Measurements from ENCODE around the gene SPIN2B. TPM values are rescaled to one million over a fixed set of nuclear protein-coding genes. Genes with fewer than 3 reads are reported as not detected.
A peak's percentile ranks its signal among the peaks of the same experiment; 100 is the strongest.
"Not testable (repeated sequence)": the region's sequence is repeated elsewhere in the genome, so short reads cannot be mapped to it uniquely, and the experiment has no call there.

The SPIN2B gene
- 8.4 TPM for total RNA-seq

DNA sequence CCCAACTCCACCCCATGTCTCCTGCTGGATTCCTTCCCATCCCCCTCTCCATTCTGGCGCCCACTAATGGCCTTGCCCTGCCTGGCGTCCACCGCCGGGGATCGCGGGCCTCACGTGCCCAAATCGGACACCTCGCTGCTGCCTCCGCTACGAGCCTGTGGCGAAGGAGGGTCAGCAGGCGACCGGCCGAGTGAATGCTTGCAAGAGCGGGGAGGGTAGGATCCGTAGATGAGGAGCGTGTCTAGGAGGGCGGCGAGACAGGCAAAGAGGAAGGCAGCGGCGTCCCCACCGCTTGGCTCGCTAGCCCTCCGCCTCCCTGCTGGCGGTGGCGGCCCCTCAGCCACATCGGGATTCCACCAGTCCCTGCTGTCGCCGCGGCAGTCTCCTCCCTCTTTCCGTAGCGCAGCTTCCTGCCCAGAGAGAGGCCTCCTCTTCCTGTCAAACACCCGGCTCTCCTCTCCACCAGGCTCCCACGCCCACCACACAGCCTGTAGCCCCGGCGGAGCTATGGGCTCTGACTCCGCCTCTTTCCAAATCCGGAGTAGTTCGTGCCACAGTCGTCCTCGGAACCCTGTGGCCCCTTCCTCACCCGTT is at the start of gene SPIN2B:
Gene SPIN2B (minus strand): TSS at position 387 of the 594 bp plus-strand sequence.
- DNase-seq: peak; percentile 91

DNA sequence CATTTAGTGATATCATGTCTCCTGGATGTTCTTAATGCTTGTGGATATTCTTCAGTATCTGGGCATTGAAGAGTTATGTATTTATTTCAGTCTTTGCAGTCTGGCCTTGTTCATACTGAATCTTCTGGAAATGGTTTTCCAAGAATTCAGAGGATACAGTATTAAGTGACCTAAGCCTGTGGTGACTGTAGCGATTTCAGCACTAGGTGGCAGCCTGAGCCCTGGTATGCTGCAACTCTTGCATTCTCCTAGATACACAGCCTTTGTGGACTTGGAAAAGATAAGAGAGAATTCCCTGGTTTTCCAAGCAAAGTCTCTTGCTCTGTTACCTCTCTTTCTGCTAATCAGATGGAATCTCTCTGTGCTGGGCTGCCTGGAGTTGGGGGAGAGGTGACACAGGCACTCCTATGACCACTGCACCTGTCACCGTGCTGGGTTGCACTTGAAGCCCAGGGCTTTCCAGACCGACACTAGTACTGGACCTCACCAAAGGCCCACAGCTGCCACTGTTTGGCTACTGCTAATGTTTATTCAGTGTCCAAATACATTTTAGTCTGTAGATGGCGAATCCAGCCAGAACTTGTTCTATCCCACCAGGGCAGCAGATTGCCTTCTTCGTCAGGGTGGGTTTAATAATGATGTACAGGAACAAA is 35.2 kb upstream of the SPIN2B start:
- no peak for DNase-seq

DNA sequence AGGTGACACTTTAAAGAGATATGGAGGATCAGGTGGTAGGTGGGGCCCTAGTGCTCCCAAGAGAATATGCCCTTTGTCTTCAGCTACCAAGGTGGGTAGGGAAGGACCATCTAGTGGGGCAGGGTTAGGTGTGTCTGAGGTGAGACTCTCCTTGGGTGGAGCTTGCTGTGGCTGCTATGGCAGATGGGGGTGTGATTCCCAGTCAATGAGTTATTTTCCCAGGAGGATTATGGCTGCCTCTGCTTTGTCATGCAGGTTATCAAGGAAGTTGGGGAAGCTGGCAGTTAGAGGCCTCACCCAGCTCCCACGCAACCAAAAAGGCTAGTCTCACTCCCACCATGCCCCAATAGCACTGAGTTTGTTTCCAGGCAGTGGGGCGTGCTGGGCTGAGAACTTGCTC is 33.8 kb upstream of the SPIN2B start:
- DNase-seq: no peak

DNA sequence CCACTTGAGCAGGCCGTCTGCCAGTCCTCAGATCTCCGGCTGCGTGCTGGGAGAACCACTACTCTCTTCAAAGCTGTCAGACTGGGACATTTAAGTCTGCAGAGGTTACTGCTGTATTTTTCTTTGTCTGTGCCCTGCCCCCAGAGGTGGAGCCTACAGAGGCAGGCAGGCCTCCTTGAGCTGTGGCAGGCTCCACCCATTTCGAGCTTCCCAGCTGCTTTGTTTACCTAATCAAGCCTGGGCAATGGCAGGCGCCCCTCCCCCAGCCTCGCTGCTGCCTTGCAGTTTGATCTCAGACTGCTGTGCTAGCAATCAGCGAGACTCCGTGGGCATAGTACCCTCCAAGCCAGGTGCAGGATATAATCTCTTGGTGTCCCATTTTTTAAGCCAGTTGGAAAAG is 30.9 kb upstream of the SPIN2B start:
- DNase-seq: not testable (repeated sequence)

DNA sequence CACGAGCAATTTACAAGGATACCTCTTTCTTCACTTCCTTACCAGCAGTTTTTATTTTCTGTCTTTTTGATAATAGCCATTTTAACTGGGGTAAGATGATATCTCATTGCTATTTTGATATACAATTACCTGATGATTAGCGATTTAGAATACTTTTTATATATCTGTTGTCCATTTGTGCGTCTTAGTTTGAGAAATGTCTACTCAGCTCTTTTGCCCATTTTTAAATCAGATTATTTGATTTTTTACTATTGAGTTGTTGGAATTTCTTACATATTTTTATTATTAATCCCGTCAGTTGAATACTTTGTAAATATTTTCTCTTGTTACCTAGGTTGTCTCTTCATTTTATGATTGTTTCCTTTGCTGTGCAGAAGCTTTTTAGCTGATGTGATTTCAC is 17.3 kb upstream of the SPIN2B start:
- no peak for DNase-seq

DNA sequence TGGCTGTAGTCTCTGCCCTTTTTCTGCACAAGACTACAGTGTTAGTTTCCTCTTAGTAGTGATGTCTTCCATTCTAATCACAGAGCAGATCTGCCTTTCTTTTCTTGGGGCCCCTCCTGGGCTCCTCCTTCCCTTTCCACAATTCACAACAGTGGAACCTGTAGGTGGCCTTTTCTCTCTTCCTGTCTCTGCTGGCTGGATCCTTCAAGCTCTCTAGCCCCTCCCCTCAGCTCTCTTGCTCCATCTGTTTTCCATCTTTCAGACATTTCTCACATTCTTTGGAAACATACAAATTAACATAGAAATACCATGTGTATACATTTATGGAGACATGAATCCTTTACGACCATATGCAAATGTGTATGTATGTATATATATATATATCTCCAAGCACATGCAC is 16.2 kb upstream of the SPIN2B start:
- peak; percentile 66 for DNase-seq

DNA sequence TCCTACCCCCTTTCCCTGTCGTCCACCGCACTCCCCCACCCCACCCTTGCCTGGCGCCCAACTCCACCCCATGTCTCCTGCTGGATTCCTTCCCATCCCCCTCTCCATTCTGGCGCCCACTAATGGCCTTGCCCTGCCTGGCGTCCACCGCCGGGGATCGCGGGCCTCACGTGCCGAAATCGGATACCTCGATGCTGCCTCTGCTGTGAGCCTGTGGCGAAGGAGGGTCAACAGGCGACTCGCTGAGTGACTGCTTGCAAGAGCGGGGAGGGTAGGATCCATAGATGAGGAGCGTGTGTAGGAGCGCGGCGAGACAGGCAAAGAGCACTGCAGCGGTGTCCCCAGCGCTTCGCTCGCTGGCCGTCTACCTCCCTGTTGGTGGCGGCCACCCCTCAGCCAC is 15.7 kb upstream of the SPIN2B start, which contains the start of gene SPIN2A:
Gene SPIN2A (minus strand): TSS at position 325 of the 400 bp plus-strand sequence. CDS start 800 bp downstream, outside the sequence.
- peak; percentile 45 for DNase-seq

DNA sequence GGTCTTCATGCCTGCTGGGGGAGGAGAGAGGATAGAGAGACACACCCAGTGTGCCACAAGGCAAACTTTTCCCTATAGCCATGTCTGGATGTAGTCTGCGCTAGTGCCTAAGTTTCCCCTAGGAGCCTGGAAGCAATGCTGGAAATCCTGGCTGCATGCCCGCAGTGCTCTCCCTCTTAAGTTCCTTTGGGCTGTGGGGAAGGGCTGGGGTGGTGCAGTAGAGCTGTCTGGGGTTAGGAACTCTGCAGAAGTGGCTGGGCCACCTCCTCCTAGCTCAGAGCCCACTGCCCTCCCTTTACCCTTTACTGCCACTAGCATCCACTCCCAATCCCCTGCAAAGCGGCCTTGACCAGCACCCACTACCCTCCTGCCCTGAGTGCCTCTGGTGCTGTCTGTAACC is 15.2 kb upstream of the SPIN2B start:
- not testable (repeated sequence) for DNase-seq

DNA sequence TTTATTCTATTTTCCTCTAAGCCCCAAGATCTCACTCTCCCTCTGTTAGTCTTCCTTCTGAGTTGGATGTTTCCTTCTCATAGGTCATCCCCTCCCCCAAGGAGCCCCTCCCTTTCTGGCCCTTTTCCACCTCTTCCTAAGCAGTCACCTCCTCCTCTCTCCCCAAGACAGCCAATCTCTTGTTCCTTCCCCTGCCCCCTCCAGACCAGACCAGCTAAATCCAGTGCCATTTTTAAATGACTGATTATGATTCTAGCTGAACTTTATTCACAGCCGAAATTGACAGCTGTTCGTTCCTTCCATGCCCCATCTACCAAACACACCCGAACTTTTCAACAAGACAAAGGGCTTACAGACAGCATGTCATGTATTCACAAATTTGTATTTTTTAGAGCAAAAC is 13.9 kb upstream of the SPIN2B start:
- DNase-seq: no peak

DNA sequence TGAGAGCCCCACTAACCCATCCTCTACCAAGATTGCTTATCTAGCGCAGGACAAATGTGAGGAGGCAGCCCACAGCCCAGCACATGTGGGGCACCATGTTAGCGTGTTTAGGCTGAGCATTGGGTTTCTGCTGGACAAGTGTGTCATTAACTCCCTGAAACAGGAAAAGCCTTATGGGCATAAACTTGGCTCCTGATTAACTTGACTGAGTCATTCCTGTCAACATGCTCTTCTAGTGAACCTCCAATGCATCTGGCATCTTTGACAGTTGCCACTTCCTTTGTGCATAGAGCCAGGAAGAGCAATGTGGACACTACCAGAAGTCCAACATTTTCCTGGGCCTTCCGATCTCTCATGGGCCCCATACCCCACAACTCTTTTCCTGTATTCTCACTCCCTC is 13.4 kb upstream of the SPIN2B start:
- no peak for DNase-seq

DNA sequence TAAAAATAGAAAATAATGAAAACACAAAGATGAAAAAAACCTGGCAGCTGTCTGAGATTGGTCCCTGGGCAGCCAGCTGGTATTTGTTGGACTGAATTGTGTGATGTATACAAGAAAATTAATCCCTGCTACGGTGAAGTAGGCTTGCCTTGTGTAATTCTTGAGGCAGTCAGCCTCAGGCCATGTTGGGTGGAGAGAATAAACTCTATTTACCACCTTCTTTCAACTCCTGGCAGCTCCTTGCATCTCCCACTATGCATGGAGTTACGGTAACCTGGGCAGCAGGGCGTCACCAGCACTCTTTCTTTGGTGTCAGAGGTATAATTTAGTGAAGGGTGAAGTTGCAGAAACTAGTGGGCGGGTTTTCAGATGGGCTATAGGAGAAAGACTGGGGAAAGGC is 12.4 kb upstream of the SPIN2B start:
- no peak for DNase-seq

DNA sequence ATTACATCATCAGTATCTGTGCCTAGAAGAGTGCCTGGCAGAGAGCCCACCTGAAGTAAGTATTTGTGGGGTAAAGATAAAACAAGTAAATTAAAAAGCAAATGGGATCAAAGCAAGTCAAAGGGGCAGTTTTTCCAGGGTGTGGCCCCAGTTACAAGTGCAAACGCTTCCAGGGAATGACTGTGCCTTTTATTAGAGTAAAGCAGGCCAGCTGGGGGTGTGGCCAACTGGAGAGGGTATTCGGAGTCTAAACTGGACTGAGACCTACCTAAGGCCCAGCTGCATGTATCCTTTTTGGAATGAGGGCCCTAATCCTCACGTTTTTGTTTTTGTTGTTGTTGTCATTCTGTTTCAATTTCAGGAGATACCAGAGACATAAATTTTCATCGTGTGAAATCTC is 11.9 kb upstream of the SPIN2B start:
- DNase-seq: not testable (repeated sequence)

DNA sequence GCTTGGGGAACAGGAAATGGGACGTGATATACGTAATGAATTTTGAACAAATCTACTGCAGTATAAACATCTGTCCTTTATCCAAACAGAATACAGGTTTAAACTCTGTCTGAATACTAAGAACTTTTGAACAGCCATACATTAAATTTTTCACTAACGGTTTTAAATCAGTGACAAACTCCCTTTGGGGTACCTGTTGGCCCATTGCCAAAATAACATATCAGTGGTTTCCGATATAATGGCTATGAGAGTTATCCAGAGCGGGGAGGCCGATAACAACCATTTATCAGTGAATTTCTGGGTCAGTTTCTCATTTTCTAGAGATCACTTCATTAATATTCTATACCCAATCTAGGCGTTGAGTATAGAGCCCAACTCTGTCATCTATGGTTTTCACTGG is 10.7 kb upstream of the SPIN2B start:
- DNase-seq: no peak

DNA sequence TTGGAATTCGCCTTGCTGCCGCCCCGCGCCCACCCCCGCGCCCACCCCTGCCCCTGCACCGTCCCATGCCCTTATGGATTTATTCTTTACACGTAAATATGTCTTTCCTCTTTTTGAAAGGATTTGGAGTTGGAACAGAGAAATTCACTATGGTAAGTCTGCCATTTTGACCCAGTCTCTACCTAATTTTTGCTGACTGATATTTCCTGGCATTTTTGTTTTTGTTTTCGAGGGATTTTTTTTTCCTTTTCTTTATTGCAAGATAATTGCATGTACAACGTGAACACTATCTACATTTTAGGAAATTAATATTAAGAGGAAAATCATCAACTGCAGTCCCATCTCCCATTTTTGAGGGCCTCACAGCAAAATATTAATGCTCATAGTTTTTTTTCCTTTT is 468 bp upstream of the SPIN2B start:
- DNase-seq: no peak

DNA sequence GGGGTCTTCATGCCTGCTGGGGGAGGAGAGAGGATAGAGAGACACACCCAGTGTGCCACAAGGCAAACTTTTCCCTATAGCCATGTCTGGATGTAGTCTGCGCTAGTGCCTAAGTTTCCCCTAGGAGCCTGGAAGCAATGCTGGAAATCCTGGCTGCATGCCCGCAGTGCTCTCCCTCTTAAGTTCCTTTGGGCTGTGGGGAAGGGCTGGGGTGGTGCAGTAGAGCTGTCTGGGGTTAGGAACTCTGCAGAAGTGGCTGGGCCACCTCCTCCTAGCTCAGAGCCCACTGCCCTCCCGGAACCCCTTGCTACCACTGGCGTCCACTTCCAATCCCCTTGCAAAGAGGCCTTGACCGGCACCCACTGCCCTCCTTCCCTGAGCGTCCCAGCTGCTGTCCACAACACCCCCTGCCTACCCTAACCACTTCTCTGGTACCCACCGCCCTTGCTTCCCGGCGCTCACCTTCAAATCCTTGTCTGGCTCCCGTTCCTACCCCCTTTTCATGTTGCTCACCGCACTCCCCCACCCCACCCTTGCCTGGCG is 658 bp downstream of the SPIN2B start:
- DNase-seq: peak; percentile 14

DNA sequence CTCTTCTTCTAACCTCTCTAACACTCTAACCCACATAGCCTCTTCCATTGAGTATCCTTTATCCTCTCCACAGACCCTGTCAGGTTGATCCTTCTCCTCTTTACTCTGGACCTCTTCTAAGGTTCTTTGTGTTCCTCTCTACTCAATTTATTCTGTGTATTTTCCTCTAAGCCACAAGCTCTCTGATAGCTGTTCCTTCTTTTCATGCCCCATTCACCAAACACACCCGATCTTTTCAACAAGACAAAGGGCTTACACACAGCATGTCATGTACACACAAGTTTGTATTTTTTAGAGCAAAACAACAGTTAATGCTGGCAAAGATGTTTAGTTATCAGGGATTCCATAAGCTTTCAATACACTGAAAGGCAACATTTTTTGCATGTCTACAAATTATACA is 1.9 kb downstream of the SPIN2B start:
- DNase-seq: no peak

DNA sequence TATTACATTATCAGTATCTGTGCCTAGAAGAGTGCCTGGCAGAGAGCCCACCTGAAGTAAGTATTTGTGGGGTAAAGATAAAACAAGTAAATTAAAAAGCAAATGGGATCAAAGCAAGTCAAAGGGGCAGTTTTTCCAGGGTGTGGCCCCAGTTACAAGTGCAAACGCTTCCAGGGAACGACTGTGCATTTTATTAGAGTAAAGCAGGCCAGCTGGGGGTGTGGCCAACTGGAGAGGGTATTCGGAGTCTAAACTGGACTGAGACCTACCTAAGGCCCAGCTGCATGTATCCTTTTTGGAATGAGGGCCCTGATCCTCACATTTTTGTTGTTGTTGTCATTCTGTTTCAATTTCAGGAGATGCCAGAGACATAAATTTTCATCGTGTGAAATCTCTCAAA is 3.8 kb downstream of the SPIN2B start:
- not testable (repeated sequence) for DNase-seq

DNA sequence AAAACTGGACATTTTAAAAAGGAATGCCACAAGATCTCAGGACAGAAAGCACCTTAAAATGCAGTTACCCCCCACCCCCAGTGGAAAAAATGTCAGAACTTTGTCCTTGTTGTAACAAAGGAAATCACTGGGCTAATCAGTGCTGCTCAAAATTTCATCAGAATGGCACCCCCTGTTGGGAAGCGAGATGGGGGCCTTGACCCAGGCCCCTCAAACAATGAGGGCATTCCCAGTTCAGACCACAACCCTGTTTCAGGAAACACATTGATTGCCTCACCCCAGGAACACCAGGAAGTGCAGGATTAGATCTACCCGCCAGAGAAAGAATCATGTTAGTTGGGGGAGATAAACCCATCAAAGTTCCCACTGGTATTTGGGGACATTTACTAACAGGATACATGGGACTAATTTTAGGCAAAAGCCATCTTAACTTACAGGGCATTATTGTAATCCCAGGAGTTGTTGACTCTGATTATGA is 16.4 kb downstream of the SPIN2B start:
- no peak for DNase-seq

DNA sequence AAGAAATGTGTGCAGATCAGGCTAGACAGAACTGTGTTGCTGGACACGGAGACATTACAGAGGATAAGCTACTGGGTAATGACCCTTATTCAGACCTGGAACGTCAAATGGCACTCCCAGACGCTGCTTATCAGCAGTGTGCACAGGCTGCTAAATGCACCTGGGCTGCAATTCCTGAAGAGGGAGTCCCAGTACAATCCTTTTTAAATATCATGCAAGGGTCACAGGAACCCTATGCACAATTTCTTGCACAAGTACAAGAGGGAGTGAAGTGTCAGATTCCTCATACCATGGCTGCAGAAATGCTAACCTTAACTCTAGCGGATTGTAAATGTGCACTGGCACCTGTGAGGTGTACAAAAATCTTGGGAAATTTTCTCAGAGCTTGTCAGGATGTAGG is 16.9 kb downstream of the SPIN2B start:
- DNase-seq: no peak

DNA sequence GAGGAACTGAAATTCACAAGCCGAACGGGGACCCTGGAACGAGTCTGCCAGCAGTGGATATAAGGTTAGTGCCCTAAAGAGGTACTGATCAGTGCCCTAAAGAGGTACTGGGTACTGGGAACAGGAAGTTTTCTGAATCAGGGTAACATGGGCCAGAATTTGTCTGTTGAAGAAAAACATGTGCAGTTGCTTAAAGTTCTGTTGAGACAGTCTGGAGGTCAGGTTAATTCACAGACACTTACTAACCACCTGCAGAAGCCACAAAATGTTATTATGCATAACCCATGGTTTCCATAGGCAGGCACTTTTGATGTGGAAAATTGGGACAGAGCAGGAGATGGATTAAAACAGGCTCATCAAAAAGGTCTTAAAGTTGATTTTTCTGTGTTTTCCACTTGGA is 17.9 kb downstream of the SPIN2B start:
- no peak for DNase-seq

DNA sequence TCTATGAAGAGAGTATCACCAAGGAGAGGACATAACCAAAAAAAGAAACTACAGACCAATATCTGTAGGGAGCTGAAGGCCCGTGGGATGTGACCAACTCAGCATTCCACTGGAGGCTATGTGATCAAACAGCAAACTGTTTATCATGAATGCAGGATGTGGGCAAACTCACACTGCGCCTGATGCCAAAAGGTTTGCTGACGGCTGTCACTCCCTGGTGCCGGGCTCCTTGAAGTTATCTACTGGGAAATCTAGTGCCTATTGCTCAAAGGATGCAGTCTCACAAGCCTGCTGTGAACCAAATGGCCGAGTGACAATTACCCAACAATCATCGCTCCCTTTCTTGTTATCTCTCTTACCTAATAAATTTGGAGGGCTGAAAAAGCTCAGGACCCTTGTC is 18.4 kb downstream of the SPIN2B start:
- not testable (repeated sequence) for DNase-seq

DNA sequence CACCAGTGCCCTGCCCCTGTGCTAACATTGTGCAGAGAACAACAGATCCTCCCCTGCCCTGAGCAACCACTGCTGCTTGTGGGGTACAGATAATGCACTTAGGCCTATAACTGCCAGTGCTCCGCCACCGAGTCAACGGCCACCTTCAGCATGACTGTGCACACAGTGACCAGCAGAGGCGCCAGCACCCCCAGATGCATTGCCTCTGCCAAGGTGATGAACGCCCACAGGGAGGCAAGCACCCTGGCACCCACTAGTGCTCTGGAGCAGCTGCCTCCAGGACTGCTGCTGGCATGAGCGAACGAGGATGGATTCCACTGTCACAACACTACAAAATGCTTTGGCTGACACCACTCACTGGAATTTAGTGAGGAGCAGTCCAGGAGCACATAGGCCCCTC is 38.2 kb downstream of the SPIN2B start:
- no peak for DNase-seq

DNA sequence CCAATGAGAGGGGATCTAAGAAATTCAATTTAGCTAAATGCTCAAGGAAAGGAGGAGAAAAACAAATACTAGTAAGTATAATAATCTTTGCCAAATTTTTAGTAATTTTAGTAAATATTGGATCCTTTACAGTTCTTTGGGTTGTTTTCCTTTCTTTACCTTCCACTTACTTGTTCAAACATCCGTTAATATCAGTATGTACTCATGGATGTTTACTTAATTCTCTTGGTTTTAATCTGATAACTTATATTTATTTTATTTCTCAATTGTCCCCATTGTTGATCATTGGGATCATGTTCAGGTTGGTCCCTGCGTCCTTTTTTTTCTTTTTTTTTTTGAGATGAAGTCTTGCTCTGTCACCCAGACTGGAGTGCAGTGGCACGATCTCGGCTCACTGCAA is 46.9 kb downstream of the SPIN2B start:
- no peak for DNase-seq
